HG03520 (cell line): ENCODE results near the gene HSPA12B.

Experiments used
- ATAC-seq: cut with Tn5 transposase; IDR thresholded peaks from one replicate; pipeline ENCODE4 v1.9.1; 2021; ENCODE audit warnings: mild to moderate bottlenecking, moderate library complexity; ENCODE audit not compliant: unreplicated experiment

Gene HSPA12B

GRCh38 chr20:3729378-3729777 lies 3.1 kb upstream of the HSPA12B start:
- no peak for ATAC-seq

- ATAC-seq, result no peak
Measured at GRCh38 chr20:3729811-3730540, 2.5 kb upstream of the HSPA12B start.

- no peak for ATAC-seq
Measured at GRCh38 chr20:3730803-3731672, 1.4 kb upstream of the HSPA12B start.

- ATAC-seq, result no peak
Measured at GRCh38 chr20:3731944-3732326, 550 bp upstream of the HSPA12B start.

GRCh38 chr20:3733119-3733995 lies 872 bp downstream of the HSPA12B start:
- ATAC-seq, result no peak

- ATAC-seq, result no peak
Measured at GRCh38 chr20:3734111-3734843, 1.8 kb downstream of the HSPA12B start.

- no peak for ATAC-seq
Measured at GRCh38 chr20:3735768-3736167, 3.3 kb downstream of the HSPA12B start.

GRCh38 chr20:3738111-3739053 lies 5.9 kb downstream of the HSPA12B start:
- ATAC-seq, result no peak

GRCh38 chr20:3739054-3739925 lies 6.8 kb downstream of the HSPA12B start:
- ATAC-seq, result no peak

GRCh38 chr20:3739926-3740451 lies 7.5 kb downstream of the HSPA12B start:
- ATAC-seq, result no peak

- no peak for ATAC-seq
Measured at GRCh38 chr20:3740615-3741301, 8.3 kb downstream of the HSPA12B start.

GRCh38 chr20:3741836-3742458 lies 9.5 kb downstream of the HSPA12B start:
- ATAC-seq, result no peak

- ATAC-seq, result no peak
Measured at GRCh38 chr20:3743251-3743650, 10.8 kb downstream of the HSPA12B start.

- ATAC-seq, result no peak
Measured at GRCh38 chr20:3744037-3744436, 11.6 kb downstream of the HSPA12B start.

GRCh38 chr20:3744806-3745685 lies 12.6 kb downstream of the HSPA12B start:
- ATAC-seq, result no peak

GRCh38 chr20:3745686-3746173 lies 13.2 kb downstream of the HSPA12B start:
- ATAC-seq, result no peak
